ENCODE data around the gene CDS2. TPM values are rescaled to one million over a fixed set of nuclear protein-coding genes. Genes with fewer than 3 reads are reported as not detected.
A peak's percentile ranks its signal among the peaks of the same experiment; 100 is the strongest.
"Not testable (repeated sequence)": the region's sequence is repeated elsewhere in the genome, so short reads cannot be mapped to it uniquely, and the experiment has no call there.

CDS2 gene
- total RNA-seq, 1 donor from 2014 or later, result 23.4 TPM

DNA sequence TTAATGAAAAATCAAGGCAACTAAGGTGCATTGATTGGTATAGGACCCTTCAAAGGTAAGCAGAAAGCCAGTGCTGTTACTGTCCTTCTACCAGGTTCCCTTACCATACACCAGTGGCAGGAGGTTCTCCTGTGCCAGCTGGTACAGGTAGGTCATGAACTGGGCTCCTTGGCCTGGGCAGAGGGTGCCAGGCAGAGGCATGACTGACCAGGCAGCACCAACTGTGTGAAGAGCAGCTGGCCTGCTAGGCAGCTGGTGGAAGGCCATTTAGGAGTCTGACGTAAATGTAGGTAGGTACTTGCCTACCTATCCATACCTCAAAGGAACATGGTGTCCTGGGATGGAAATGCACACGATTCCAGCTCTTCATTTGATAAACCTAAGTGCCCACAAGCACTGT is 30.3 kb upstream of the CDS2 start:
- FAIRE-seq, result no peak
- Histone ChIP-seq H3K36me3 (ENCODE audit: control insufficient read depth, insufficient read depth, low read length) (peaks cover 1% of the 10 kb centered on the region), H3K4me3 (ENCODE audit: low read depth, low read length) (no peak overlapping the region), H3K27me3 (ENCODE audit: control insufficient read depth, insufficient read depth, low read length) (no peaks in the 10 kb centered on the region)
- TF ChIP-seq CTCF (IDR thresholded peaks at IDR 0.05; ENCODE audit: insufficient read depth, low read length, severe bottlenecking), result no peak
- DNase-seq (ENCODE audit: low read depth), result no peak

GRCh38 chr20:5099009-5099408 is 27.8 kb upstream of the CDS2 start:
- H3K27me3 ChIP-seq (ENCODE audit: control insufficient read depth, insufficient read depth, low read length); DNase-seq (ENCODE audit: low read depth); FAIRE-seq; H3K4me3 ChIP-seq (ENCODE audit: low read depth, low read length); H3K36me3 ChIP-seq (ENCODE audit: control insufficient read depth, insufficient read depth, low read length): not testable (repeated sequence)

DNA sequence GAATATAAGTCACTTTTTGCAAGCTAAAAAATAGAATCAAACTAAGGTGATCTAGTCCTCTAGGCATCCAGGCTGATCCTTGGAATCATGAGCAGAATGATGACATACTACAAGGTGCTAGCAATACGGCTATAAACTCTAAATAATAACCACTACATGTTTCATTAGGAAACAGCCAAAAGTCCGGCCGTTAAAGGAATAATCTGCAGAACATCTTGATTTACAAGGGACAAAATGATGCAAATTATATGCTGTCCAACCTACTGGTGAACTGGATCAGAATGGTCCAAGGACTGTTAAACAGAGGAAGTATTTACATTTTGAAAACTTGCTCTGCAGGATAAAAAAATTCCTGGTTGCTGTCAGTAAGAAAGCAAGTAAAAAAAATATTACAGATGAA is 26.9 kb upstream of the CDS2 start:
- not testable (repeated sequence) for H3K36me3 ChIP-seq (ENCODE audit: control insufficient read depth, insufficient read depth, low read length); FAIRE-seq; DNase-seq (ENCODE audit: low read depth)

DNA sequence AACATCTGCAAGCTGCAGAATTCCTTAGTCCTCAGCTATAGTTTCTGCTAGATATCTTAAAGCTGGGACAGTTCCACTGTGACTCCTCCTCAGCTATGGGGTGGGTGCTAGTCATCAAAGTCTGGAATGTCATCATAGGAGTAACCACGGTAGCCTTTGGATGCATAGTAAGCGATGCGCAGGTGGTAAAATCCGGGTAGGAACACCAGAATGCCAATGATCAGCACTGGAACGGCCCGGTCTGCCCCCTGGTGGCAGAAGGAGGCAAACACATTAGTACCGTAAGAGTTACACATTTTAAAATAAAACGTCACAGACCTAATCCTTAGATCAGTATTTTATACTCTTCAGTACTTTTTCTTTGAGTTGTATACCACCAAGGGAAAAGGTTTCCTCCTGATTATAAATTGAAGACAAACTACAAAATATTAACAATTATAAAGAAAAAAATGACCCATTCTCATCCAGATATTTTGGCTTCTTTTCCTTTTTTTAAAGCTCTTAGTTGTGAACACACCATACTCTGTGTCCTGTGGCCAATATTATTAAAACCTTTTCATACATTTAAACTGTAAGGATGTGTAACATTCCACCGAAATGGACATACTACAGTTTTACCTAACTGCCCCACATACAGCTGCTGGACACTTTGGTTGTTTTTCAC is 26.0 kb upstream of the CDS2 start:
- Histone ChIP-seq H3K4me3 (ENCODE audit: low read depth, low read length) (no peak overlapping the region), H3K27me3 (ENCODE audit: control insufficient read depth, insufficient read depth, low read length) (no peaks in the 10 kb centered on the region), H3K36me3 (ENCODE audit: control insufficient read depth, insufficient read depth, low read length) (peaks cover 7% of the 10 kb centered on the region)
- DNase-seq (ENCODE audit: low read depth) (peak; percentile 50), FAIRE-seq (no peak)
- peak; percentile 73 for TF ChIP-seq CTCF (IDR thresholded peaks at IDR 0.05; ENCODE audit: insufficient read depth, low read length, severe bottlenecking)

More for the DNA sequence above, 26.9 kb upstream of the CDS2 start:
- not testable (repeated sequence) for H3K4me3 ChIP-seq (ENCODE audit: low read depth, low read length); H3K27me3 ChIP-seq (ENCODE audit: control insufficient read depth, insufficient read depth, low read length)

DNA sequence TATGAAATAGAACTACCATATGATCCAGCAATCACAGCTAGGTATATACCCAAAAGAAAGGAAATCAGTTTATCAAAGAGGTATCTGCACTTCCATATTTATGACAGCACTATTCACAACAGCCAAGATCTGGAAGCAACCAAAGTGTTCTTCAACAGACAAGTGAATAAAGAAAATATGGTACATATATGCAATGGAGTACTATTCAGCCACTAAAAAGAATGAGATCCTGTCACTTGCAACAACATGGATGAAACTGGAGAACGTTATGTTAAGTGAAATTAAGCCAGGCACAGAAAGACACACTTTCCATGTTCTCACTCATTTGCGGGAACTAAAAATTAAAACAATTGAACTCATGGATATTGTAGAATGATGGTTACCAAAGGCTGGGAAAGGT is 22.3 kb upstream of the CDS2 start:
- FAIRE-seq, result no peak
- peaks cover 12% of the 10 kb centered on the region for H3K36me3 ChIP-seq (ENCODE audit: control insufficient read depth, insufficient read depth, low read length)
- no peak overlapping the region for H3K4me3 ChIP-seq (ENCODE audit: low read depth, low read length)
- TF ChIP-seq CTCF (IDR thresholded peaks at IDR 0.05; ENCODE audit: insufficient read depth, low read length, severe bottlenecking), result no peak
- DNase-seq (ENCODE audit: low read depth), result no peak
- no peaks in the 10 kb centered on the region for H3K27me3 ChIP-seq (ENCODE audit: control insufficient read depth, insufficient read depth, low read length)

GRCh38 chr20:5109276-5109675 is 17.5 kb upstream of the CDS2 start:
- Histone ChIP-seq H3K36me3 (ENCODE audit: control insufficient read depth, insufficient read depth, low read length) (peaks cover 10% of the 10 kb centered on the region), H3K4me3 (ENCODE audit: low read depth, low read length) (no peak overlapping the region), H3K27me3 (ENCODE audit: control insufficient read depth, insufficient read depth, low read length) (no peaks in the 10 kb centered on the region)
- FAIRE-seq (no peak), DNase-seq (ENCODE audit: low read depth) (no peak)
- no peak for TF ChIP-seq CTCF (IDR thresholded peaks at IDR 0.05; ENCODE audit: insufficient read depth, low read length, severe bottlenecking)

- FAIRE-seq (no peak), DNase-seq (ENCODE audit: low read depth) (no peak)
- Histone ChIP-seq H3K4me3 (ENCODE audit: low read depth, low read length) (peak overlapping the region; percentile 81), H3K27me3 (ENCODE audit: control insufficient read depth, insufficient read depth, low read length) (no peaks in the 10 kb centered on the region), H3K36me3 (ENCODE audit: control insufficient read depth, insufficient read depth, low read length) (peaks cover 12% of the 10 kb centered on the region)
- no peak for TF ChIP-seq CTCF (IDR thresholded peaks at IDR 0.05; ENCODE audit: insufficient read depth, low read length, severe bottlenecking)
Measured at GRCh38 chr20:5113615-5113986, 13.2 kb upstream of the CDS2 start.
